AG04450 (cell line): ENCODE data around the gene DPH2. TPM values are rescaled to one million over a fixed set of nuclear protein-coding genes. Genes with fewer than 3 reads are reported as not detected.

ENCODE experiments used
- CTCF ChIA-PET: fragments of 300-600, 350-600 bp; formaldehyde crosslinking; extraction: SDS; loops from one replicate; lab custom pipeline; 2022; ENCODE audit warnings: antibody characterized with exemption, inconsistent platforms; lab: Charles Lee
- POLR2A ChIA-PET: fragments of 350-600 bp; formaldehyde crosslinking; extraction: SDS; loops from one replicate; lab custom pipeline; 2021; ENCODE audit warnings: antibody characterized with exemption, inconsistent platforms; lab: Yijun Ruan, JAX
- DNase-seq: peaks from one replicate; pipeline ENCODE4 v3.0.0-alpha.2; 2011; ENCODE audit warnings: low read depth, low spot score
- H3K27ac ChIP-seq: one replicate; pipeline ENCODE4 v1.5.1; 2012; ENCODE audit warnings: low read depth, low read length, control low read depth
- H3K27me3 ChIP-seq: one replicate; pipeline ENCODE4 v1.6.0; 2012; ENCODE audit warnings: low read length; ENCODE audit not compliant: control insufficient read depth, insufficient read depth
- H3K4me3 ChIP-seq: 2 replicates; pipeline ENCODE4 v1.5.1; 2011; ENCODE audit warnings: mild to moderate bottlenecking, low read depth, low read length, control low read depth
- H3K9me3 ChIP-seq: 2 replicates; pipeline ENCODE4 v1.5.1; 2012; ENCODE audit warnings: low read length; ENCODE audit not compliant: control insufficient read depth, insufficient read depth
- CTCF ChIP-seq: IDR thresholded peaks from 2 replicates; pipeline ENCODE4 v1.5.1; 2011; ENCODE audit warnings: low read depth, low read length, control low read depth, inconsistent platforms
- polyA plus RNA-seq: library from polyadenylated mRNA; depleted of rRNA; stranded (reverse); fragments of >200 nt; gene quantifications from 2 replicates; pipeline ENCODE4 v1.2.3, GENCODE V29; 2011

Gene DPH2
- polyA plus RNA-seq, 1 experiment = 17.9 TPM

- Histone ChIP-seq H3K27ac (no peak overlapping the region), H3K4me3 (no peak overlapping the region), H3K9me3 (no peaks in the 10 kb centered on the region), H3K27me3 (no peaks in the 10 kb centered on the region)
- no peak for DNase-seq
- ChIA-PET CTCF (interaction anchor here (0.6 to 1.5 kb wide), 4 partner anchors 18 to 1851 kb away, joined by 3 to 5 read pairs (median 4); no protein-coding TSS in a partner anchor), POLR2A (interaction anchor here (1.5 kb wide), 1 partner anchor 12 kb away, joined by 4 read pairs; the partner anchor contains the start of gene ATP6V0B)
- TF ChIP-seq CTCF = no peak
These were observed 17.5 kb downstream of the DPH2 start for GRCh38 chr1:43987159-43987902.

DNA sequence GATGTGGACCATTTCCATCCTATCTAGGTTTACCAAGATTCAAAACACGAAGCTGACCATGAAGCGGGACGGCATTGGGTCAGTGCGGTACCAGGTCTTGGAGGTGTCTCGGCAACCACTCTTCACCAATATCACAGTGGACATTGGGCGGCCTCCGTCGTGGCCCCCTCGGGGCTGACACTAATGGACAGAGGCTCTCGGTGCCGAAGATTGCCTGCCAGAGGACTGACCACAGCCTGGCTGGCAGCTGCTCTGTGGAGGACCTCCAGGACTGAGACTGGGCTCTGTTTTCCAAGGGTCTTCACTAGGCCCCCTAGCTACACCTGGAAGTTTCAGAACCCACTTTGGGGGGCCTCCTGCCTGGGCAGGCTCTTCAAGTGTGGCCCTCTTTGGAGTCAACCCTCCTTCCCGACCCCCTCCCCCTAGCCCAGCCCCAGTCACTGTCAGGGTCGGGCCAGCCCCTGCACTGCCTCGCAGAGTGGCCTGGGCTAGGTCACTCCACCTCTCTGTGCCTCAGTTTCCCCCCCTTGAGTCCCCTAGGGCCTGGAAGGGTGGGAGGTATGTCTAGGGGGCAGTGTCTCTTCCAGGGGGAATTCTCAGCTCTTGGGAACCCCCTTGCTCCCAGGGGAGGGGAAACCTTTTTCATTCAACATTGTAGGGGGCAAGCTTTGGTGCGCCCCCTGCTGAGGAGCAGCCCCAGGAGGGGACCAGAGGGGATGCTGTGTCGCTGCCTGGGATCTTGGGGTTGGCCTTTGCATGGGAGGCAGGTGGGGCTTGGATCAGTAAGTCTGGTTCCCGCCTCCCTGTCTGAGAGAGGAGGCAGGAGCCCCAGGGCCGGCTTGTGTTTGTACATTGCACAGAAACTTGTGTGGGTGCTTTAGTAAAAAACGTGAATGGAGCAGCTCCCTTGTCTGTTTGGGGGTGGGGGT lies 20.7 kb downstream of the DPH2 start:
- peak overlapping the region; percentile 75 for H3K4me3 ChIP-seq
- ChIA-PET CTCF (interaction anchor here (1.0 to 1.7 kb wide), 4 partner anchors 10 to 58 kb away, joined by 3 to 7 read pairs (median 4); no protein-coding TSS in a partner anchor), POLR2A (interaction anchor here (1.3 kb wide), 1 partner anchor 10 kb away, joined by 5 read pairs; no protein-coding TSS in a partner anchor)
- H3K9me3 ChIP-seq = no peaks in the 10 kb centered on the region
- TF ChIP-seq CTCF = no peak; the same call in 1 of the 2 replicates
- H3K27ac ChIP-seq = peak overlapping the region; percentile 31
- DNase-seq = no peak
- H3K27me3 ChIP-seq = no peaks in the 10 kb centered on the region

DNA sequence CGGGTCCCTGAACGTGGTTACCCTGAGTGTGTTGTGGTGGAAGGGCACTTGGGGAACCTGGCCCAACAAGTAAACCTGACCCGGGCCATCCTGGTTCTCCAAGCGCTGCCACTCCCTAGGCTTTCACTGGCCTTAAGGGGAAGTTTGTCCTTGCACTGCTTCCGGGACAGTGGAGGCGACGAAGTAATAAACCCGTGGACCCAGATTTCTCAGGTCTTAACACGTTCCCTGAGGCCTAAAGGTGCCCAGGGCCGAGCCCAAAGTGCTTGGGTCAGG lies 21.3 kb downstream of the DPH2 start:
- Histone ChIP-seq H3K9me3 (no peaks in the 10 kb centered on the region), H3K27ac (no peak overlapping the region), H3K27me3 (no peaks in the 10 kb centered on the region), H3K4me3 (peak overlapping the region; percentile 75)
- ChIA-PET POLR2A (no interaction called here), CTCF (interaction anchor here (1.3 to 1.7 kb wide), 2 partner anchors 14 to 57 kb away, joined by 3 to 6 read pairs; no protein-coding TSS in a partner anchor)
- no peak for DNase-seq
- TF ChIP-seq CTCF = no peak

- peak within 1 kb of the TSS; percentile 75 for H3K4me3 ChIP-seq
- CTCF ChIA-PET = interaction anchor here (1.5 to 2.9 kb wide), 3 partner anchors 14 to 56 kb away, joined by 5 to 23 read pairs (median 8); no protein-coding TSS in a partner anchor
These were observed 21.8 kb downstream of the DPH2 start, which contains the start of gene CCDC24 for GRCh38 chr1:43991476-43992231. Gene CCDC24 (plus strand): TSS chr1:43991599. CDS start chr1:43991879, 280 bp downstream.

More at GRCh38 chr1:43991476-43992231, 21.8 kb downstream of the DPH2 start, which contains the start of gene CCDC24:
- Histone ChIP-seq H3K9me3 (no peaks in the 10 kb centered on the region), H3K27me3 (no peaks in the 10 kb centered on the region), H3K27ac (peak within 1 kb of the TSS; percentile 31)
- TF ChIP-seq CTCF = no peak
- POLR2A ChIA-PET = interaction anchor here (0.7 to 1.3 kb wide), 2 partner anchors 17 to 229 kb away, joined by 3 to 4 read pairs; partner anchors contain the start of gene ATP6V0B
- peak; percentile 24 for DNase-seq
